Fibroblast of the conjunctiva (primary cell): ENCODE measurements around the gene KCNK15.
A peak's percentile ranks its signal among the peaks of the same experiment; 100 is the strongest.
"Not testable (repeated sequence)": the region's sequence is repeated elsewhere in the genome, so short reads cannot be mapped to it uniquely, and the experiment has no call there.

ENCODE experiments used
- DNase-seq: peaks from one replicate; pipeline ENCODE4 v3.0.0-alpha.2; 2010; ENCODE audit warnings: low read depth

Gene KCNK15

DNA sequence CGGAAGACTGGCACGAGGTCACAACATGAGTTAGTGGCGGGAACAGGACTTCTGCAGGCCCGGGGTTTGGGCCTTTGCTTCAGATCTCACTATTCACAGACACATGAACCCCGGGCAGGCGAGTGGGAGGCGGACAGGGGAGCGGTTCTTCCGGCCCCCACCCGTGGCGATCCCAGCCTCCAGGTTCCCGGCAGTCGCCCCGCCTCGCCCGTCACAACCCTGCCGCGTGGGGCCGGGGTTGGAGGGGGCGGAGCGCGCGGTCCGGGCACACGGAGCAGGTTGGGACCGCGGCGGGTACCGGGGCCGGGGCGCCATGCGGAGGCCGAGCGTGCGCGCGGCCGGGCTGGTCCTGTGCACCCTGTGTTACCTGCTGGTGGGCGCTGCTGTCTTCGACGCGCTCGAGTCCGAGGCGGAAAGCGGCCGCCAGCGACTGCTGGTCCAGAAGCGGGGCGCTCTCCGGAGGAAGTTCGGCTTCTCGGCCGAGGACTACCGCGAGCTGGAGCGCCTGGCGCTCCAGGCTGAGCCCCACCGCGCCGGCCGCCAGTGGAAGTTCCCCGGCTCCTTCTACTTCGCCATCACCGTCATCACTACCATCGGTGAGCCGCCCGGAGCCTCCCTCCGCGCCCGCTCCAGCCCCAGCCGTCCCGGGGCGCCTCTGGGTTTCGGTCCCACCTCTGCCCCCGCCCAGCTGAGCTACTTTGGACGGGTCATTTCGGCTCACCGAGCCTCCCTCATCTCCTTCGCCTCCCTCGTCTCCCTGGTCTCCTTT is at the start of gene KCNK15:
KCNK15 (plus strand) TSS at position 268 of the 769 bp plus-strand sequence; CDS start at position 314, 46 bp downstream.
- DNase-seq, result no peak

DNA sequence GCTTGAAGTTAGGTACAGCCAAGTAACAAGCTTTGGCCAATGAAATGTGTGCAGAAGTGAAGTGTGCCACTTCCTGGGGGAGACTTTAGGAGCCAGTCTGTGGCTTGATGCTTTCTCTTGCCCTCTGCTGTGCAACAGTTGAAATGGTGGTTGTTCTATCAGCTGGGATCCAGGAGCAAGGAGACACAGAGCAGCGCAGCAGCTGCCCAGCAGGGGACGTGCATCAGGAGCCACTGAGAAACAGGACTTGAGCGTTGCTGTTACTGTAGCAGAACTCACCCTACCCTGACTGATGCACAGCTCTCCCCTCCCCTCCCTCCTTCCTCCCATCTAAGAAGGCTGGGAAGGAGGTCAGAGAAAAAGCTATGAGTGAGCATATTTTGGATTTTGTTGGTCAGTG is 49.4 kb upstream of the KCNK15 start:
- no peak for DNase-seq

DNA sequence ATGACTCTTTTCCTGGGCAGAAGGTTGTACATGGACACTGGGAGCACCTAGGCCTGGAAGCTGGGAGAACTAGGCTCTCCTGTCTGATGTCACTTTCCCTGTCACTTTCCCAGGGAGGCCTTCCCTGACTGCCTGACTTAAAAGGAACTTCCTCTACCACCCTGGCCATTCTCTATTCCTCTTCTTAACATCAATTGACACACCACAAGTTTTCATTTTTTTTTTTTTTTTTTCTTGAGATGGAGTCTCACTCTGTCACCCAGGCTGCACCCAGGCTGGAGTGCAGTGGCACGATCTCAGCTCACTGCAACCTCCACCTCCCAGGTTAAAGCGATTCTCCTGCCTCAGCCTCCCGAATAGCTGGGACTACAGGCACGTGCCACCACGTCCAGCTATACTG is 48.6 kb upstream of the KCNK15 start:
- DNase-seq, result not testable (repeated sequence)

DNA sequence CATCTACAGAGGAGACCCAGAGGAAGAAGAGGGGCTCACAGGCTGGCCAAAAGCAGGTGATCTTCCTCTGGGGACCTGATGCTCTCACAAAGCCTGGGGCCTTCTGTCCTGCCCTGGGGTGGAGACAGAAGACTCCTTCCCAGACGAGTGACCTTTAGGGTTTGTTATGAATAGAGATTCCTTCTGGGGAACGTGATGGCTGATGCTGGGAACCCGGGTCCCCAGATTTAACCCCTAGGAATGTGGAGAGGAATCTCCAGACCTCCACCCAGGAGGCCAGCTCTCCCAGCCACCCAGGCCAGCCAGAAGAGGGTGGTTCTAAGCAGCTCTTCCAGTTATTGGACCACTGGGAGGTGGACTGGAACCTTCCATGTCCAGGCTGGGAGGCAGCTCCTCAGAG is 47.3 kb upstream of the KCNK15 start:
- DNase-seq, result no peak

DNA sequence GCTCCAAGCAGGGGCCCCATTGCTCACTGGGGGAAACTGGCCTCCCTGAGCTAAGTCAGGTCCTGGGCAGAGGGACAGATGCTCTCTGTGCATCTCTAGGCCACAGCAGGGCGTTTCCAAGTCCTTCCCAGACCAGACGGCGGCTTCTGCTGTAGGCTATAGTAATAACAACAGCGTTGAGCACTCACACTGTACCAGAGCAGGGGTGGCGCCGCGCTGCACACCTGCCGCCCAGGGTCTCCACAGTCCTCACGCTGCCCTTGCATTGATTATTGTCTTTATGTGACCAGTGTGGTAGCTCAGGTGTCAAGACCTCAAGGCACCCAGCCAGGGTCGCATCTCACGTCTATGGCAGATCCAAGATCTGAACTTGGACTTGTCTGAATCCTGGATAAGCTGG is 45.4 kb upstream of the KCNK15 start:
- DNase-seq, result no peak

DNA sequence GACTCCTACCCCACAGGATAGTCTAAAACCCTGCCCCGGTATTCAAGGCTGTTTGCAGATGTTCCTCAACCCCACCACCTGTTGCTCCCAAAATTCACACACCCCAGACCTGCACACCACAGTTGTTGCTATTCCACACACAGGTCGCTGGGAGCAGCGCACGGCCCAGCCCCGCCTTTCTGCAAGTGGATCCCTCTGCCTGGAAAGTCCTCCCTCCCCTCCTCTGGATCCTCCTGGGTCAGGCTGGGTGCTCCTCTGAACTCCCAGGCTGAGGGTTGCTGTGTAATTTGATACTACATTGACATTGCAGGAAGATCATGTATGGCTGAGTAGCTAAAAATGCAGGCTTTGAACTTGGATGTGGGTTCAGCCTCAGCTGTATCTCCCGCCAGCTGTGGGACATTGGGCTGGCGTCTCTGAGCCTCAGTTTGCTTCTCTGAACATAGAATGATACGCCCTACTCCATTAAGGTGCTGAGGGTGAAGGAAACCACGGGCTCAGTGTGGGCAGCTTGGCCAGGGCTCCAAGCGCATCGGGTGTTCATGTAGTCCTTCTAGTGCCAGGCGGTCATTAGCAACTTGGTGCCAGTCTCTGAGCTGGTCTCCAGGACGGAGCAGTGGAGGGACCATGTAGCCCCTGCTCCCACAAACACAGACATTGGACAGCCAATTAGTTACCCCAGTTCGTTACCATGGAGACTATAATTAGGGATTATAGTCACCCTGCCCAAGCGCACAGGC is 44.4 kb upstream of the KCNK15 start:
- DNase-seq, result peak; percentile 54

DNA sequence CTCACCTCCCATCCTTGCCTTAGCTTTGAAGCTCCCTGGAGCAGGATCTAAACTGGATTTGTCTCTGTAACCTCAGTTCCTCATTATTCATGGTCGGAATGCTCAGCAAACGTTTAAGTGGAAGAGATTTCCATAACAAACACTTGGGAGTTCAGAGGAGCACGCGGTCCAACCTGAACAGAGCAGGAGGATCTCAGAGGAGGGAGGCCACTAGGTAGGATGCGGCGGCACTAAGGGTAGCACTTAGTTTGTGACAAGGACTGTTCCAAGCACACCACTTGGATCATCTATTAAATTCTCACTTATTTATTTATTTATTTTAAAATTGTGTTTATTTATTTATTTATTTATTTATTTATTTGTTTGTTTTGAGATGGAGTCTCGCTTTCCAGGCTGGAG is 43.8 kb upstream of the KCNK15 start:
- DNase-seq, result no peak

DNA sequence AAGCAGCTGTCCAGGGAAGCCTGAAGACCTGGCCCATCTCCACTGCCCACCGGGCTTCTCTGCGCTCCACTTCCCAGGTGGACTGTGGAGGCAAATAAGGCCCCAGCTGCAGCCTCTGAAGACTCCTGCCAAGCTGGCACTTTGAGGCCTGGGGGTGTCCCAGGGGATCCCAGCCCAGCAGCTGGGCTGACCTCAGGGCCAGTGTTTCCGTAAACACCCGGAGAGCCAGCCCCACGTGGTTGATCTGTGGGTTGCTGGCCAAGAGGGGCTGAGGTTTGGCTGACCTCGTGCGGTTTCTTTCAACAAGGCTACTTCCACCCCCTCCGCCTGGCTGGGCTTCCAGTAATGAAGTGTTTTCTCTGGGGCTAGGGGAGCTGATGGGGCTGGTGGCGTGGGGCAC is 42.9 kb upstream of the KCNK15 start:
- DNase-seq, result peak; percentile 97

DNA sequence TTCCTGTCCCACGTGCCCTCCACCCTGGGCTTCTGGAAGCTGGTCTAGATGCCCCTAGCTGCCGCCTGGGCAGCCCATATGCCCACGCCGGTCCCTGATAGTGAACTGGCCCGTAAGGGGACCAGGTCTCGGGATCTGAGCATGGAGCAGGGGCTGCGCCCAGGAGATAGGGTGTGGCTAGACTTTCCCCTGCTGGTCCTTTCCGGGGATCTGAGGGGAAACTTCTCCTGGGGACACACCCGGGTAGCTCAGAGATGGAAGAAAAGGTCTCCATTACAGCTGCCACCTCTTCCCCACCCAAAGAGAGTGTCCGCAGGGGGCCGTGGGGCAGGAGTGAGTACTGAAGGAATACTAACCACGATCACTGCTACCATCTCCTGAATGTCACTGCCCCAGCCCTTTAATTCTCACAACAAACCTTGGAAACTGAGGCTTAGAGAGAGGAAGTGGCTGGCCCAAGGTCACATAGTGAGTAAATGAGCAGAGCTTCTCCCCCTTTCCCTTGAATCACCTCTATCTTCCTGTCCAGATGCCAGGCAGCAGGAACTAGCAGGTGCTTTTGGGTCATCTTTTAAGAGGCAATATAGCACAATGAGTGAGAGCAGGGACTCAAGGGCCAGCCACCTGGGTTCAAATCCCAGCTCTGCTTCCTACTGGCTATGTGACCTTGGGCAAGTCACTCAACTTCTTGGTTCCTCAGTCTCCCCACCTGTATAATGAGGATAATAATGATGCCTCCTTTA is 42.3 kb upstream of the KCNK15 start:
- no peak for DNase-seq

DNA sequence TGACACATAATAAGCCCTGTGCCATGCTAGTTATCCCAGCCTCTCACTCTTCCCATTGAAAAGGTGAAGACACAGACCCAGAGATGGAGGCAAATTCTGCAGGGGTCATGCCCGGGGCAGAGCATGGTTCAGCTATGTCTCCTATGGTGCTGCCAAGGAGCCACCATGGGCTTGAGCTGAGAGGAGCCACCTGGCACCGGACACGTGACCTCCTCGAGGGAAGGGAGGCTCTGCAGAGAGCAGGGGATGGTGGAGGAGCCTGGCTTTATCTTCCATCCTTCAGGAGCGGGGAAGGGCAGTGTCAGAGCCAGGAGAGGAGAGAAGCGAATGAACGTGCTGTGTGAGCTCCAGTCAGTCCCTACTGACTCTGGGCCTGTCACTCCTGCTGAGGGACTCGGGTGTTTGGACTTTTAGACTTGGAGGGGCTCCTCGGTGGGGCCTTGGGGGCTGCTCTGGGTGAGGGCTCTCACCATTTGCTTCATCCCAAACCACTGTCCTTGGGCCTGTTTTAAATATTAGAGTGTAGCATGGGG is 41.6 kb upstream of the KCNK15 start:
- no peak for DNase-seq

DNA sequence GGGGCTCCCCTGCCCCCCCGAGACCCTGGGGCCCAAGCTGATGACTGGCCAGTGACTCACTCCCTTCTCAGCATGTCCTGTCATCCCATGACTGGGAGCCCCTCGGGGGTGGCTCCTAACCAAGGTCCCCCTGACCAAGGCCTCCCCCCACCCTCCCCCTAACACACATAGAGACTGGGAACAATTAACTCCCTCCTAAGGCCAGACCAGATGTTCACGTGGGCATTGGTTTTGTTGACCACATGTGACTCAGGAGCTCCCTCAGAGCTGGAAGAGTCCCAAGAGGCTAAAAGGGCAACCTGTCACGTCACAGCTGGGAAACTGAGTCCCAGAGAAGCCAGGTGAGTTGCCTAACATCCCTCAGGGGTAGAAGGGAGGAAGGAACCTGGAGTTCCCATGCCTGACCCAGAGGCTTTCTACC is 41.1 kb upstream of the KCNK15 start:
- DNase-seq, result peak; percentile 78

DNA sequence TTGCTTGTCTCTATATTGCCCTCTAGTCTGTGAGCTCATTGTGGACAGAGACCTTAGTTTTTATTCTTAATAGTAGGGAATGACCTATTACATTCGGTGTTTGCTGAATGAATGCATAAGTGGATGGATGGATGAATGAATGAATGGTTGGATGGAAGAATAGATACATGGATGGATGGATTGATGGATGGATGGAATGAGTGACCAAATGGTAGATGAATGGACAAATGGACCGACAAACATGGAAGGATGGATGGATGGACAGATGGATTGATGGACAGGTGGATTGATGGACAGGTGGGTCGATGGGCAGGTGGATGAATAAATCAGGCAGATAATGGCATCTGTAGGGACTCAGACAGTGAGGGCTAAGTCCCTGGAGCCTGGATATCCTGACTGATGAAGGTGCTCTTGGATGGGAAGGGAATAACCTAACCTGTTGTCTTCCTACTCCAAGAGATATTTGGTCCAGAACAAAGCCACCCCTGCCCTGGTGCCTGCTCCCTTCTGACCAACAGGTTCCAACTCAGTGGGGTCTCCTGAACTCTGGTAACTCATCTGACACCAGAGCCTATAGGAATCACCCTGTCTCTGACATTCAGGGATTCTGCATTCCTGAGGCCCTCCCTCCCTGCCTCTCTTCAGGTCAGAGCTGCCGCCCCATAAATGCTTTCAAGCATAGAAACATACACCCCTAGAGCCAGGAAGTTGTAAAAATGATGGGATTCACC is 40.1 kb upstream of the KCNK15 start:
- no peak for DNase-seq

DNA sequence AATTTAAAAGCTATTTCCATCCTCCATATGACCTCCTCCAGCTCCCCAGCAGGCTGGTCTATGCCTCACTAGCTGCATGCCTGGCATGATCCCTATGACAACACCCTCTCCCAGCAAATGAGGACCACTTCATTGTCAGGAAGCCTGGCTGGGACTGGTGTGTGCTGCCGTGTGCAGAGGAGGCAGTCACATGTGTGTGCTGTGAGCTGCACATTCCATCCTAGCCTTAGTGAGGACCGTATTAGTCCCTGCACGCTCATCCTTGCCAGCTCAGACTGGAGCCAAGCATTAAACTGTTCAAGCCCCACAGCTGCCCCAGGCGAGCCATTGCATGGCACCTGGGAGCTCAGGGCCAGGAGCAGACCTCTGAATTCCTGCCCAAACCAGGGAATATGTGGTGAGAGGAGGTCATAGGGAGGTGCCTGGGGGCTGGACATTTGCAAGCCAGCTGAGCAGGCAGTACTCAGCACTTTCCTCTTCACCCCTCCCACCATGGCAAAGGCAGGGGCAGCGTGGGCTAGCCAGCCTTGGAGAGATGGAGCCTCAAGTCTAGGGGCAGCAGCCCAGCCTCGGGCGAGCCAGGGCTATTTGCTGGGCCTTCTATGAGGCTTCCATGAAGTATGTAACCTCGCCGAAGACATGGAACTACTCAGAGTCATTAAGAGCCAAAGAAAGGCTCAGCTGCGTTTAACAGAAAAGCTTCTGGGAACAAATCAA is 39.2 kb upstream of the KCNK15 start:
- peak; percentile 87 for DNase-seq

DNA sequence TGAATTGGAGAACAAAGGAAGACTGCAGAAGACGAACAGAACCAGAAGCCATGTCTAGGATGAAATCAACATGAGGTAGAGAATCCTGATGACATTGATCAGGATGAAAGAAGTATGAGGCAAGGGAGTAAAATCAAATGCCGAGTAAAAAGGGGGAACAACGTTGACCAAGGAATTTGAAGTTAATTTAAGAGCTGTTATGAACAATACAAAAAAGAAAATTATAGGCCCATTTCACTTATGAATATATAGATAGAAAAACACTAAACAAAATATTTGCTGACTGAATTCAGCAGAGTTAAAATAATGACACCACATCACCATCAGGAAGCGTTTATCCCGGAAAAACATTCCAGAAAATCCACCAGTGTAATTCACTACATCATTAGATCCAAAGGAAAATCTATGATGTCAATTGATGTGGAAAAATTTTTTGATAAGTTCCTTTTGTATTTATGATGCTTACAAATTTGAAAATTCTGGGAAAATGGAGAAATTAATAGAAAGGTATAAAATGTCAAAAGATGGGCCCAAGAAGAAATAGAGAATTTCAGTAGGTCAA is 38.6 kb upstream of the KCNK15 start:
- no peak for DNase-seq

DNA sequence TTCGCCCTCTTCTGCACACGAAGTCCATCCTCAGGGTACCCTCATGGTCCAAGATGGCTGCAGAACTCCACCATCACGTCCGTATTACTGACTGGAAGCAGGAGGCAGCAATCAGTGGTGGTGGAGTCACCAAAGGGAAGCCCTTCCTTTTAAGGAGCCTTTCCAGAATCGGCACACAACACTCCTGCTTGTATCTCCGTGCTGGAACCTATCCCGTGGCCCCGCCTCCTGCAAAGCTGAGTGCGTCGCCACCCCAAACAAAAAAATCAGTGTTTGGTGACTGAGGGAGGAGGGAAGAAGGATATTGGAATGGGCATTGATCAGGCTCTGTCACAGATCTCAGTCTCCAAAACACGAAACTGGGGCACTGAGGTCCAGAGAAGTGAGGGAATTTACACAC is 36.3 kb upstream of the KCNK15 start:
- no peak for DNase-seq

DNA sequence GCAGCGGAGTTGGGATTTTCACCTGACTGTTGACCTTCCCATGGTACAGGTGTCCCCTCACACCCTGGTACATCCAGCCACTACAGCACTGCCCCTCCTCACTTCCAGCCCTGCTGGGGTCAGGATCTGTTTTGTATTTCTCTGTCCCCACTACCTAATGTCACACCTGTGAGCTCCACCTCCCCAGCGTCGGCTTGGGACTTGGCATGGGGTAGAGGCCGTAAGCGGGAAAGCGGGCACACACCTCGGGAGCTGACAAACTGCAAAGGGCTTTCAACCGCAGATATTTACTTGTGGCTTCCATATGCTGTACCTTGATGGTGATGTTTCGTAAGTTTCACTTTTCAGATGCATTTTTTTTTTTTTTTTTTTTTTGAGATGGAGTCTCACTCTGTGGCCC is 35.9 kb upstream of the KCNK15 start:
- no peak for DNase-seq

DNA sequence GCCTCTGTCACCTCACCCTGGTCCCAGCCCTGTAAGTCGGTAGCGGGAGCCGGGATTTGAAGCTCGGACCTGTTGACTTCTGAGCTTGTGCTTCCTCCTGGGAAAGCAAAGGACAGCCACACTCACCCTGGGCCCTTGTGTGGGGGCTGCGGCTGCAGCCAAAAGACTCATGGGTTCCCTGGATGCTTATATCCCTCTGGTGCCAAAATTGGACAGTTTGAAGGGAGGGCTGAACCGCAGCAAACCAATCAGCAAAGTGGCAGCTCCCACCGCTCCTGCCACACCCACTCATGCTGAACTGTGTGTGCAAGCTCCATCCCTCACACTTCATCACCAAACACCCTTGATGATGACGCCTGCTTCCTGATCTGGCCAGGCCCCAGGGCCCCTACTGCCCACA is 34.4 kb upstream of the KCNK15 start:
- DNase-seq, result no peak

DNA sequence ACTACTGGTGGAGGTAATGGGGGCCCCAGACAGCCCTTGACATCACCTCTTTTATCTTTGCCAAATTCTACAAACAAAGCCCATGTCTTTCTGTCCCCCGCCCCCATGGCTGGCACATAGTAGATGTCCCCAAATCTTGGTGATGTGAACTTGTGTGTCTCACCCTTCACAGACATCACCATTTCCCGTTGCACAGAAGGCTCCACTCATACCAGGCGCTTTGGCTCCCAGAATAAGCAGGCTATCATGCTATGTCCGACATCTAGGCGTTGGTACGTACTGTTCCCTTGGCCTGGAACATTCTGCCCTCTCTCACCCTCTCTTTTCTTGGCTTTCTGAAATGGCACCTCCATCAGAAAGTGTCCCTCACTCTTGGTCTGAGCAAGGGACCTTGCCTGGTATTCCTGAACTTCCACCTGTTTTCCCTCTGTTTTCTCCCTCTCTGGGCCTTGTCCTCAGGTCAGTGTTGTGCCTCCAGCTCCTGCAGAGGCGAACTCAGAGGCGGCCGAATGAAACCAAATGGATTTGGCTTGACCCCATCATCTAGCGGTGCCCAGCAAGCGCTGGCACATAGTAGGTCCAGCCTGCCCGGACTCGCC is 31.5 kb upstream of the KCNK15 start:
- DNase-seq, result no peak

DNA sequence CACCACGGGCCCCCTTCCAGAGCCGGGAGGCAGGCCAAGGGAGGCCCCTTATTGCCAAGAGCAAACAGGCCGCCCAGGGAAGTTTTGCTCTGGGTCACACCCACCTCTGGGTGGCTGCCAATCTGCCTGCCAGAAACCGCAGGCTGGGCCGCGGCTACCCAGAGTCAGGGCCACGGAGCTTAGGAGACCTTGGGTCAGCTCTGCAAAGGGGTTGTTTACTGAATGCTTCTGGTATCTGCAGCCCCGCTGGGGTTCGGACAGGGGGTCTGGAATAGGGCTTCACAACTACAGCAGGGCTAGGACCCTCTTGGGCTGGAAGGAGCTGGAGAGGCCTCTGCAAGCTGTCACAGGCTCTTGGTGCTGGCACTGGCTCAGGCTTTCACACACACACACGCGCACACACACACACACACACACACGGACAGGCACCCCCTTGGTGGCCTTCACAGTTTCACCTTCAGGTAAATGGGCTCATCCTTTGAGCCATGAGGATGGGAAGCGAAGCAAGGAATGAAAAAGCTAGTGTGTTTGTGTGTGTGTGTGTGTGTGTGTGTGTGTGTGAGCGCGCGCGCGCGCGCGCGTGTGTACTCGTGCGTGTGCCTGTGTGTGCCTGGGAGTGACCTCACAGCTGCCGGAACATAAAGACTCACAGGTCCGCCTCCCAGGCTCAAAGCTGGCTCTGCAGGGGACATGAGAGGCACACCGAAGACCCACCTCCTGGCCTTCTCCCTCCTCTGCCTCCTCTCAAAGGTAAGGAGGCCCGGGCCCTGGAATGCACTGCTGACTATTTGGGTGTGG is 30.8 kb upstream of the KCNK15 start, which contains the start of gene CCN5:
CCN5 (plus strand) TSS at position 669 of the 798 bp plus-strand sequence; CDS start at position 691, 22 bp downstream.
- peak; percentile 81 for DNase-seq
